Hematopoietic multipotent progenitor cell treated with erythropoietin and hydrocortisone succinate and interleukin-3 and kit ligand, for 4 days (in vitro differentiated cells): ENCODE data around the gene CD300H.
A peak's percentile ranks its signal among the peaks of the same experiment; 100 is the strongest.

ENCODE experiments used
- DNase-seq: peaks from one replicate; pipeline ENCODE4 v3.0.0-alpha.2; 2015

CD300H gene

GRCh38 chr17:74547736-74548135, 19.6 kb downstream of the CD300H start:
- DNase-seq = no peak

GRCh38 chr17:74547264-74547663, 20.0 kb downstream of the CD300H start:
- no peak for DNase-seq

- no peak for DNase-seq
Observed at GRCh38 chr17:74546586-74546985, 20.7 kb downstream of the CD300H start.

GRCh38 chr17:74545843-74546230, 21.5 kb downstream of the CD300H start, which contains the start of gene CD300C:
CD300C (minus strand) TSS chr17:74546115; CDS start chr17:74545782, 333 bp downstream.
- peak; percentile 74 for DNase-seq

GRCh38 chr17:74544991-74545842, 22.1 kb downstream of the CD300H start:
- no peak for DNase-seq

GRCh38 chr17:74543891-74544760, 23.2 kb downstream of the CD300H start:
- no peak for DNase-seq

GRCh38 chr17:74543406-74543805, 23.9 kb downstream of the CD300H start:
- DNase-seq = no peak

GRCh38 chr17:74542727-74543383, 24.5 kb downstream of the CD300H start:
- DNase-seq = no peak

GRCh38 chr17:74542166-74542565, 25.1 kb downstream of the CD300H start:
- DNase-seq = no peak

GRCh38 chr17:74541176-74542111, 25.9 kb downstream of the CD300H start:
- no peak for DNase-seq

- no peak for DNase-seq
Observed at GRCh38 chr17:74539281-74539820, 28.0 kb downstream of the CD300H start.

- DNase-seq = no peak
Observed at GRCh38 chr17:74536890-74537289, 30.4 kb downstream of the CD300H start.

GRCh38 chr17:74532115-74532514, 35.2 kb downstream of the CD300H start:
- peak; percentile 98 for DNase-seq

- peak; percentile 41 for DNase-seq
Observed at GRCh38 chr17:74531231-74531761, 36.0 kb downstream of the CD300H start, which contains the start of gene CD300LB. CD300LB (minus strand) TSS chr17:74531475; CDS start chr17:74531350, 125 bp downstream.

GRCh38 chr17:74530831-74531150, 36.5 kb downstream of the CD300H start:
- DNase-seq = no peak

GRCh38 chr17:74529243-74529642, 38.1 kb downstream of the CD300H start:
- DNase-seq = no peak

GRCh38 chr17:74528491-74529199, 38.7 kb downstream of the CD300H start:
- peak; percentile 82 for DNase-seq

- no peak for DNase-seq
Observed at GRCh38 chr17:74527756-74528155, 39.6 kb downstream of the CD300H start.

GRCh38 chr17:74527081-74527480, 40.2 kb downstream of the CD300H start:
- no peak for DNase-seq

- DNase-seq = no peak
Observed at GRCh38 chr17:74526681-74527080, 40.6 kb downstream of the CD300H start.

- no peak for DNase-seq
Observed at GRCh38 chr17:74525781-74526288, 41.5 kb downstream of the CD300H start.
